ENCODE data around the gene VPS33B. TPM values are rescaled to one million over a fixed set of nuclear protein-coding genes. Genes with fewer than 3 reads are reported as not detected.
"Not testable (repeated sequence)": the region's sequence is repeated elsewhere in the genome, so short reads cannot be mapped to it uniquely, and the experiment has no call there.

Gene VPS33B
- total and polyA plus RNA-seq, 5 donors, result 3.8 to 7.6 (median 6.5) TPM

- ATAC-seq, result peak in 1 of 2 donors; percentile 40
- Histone ChIP-seq H3K4me1 (ENCODE audit: control insufficient read depth, insufficient read depth, low read length) (no peaks in the 10 kb centered on the region), H3K9me3 (ENCODE audit: control insufficient read depth, low read length) (no peaks in the 10 kb centered on the region), H3K27me3 (ENCODE audit: control insufficient read depth, insufficient read depth) (no peaks in the 10 kb centered on the region), H3K4me3 (ENCODE audit: low read length) (no peak overlapping the region), H3K27ac (ENCODE audit: low read length) (no peak overlapping the region)
- peak in 2 of 3 donors; percentile 70 to 71 for DNase-seq
- WGBS, result 38% methylated on average over 12 of the region's 12 CpGs
- intact Hi-C loops (cut with DNase I), result no loop called here
Measured at GRCh38 chr15:91032919-91033803, 10.8 kb upstream of the VPS33B start.

DNA sequence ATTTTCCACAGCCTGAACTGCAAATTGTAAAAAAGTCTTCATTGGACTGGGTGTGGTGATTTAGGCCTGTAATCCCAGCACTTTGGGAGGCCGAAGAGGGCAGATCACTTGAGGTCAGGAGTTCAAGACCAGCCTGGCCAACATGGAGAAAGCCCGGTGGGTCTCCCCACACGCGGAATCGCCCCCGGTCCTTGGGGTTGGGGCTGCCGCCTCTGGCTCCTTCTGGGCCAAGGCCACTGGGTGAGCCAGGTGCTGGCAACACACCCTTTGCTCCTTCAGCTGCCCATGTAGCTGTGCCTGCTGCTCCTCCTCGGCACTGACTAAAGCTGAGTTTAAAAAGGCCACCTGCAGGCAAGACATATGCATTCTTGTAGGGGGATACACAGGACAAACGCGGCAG lies 9.4 kb upstream of the VPS33B start:
- Histone ChIP-seq H3K9me3 (ENCODE audit: control insufficient read depth, low read length) (no peaks in the 10 kb centered on the region), H3K4me1 (ENCODE audit: control insufficient read depth, insufficient read depth, low read length) (no peaks in the 10 kb centered on the region), H3K27ac (ENCODE audit: low read length) (no peak overlapping the region), H3K4me3 (ENCODE audit: low read length) (no peak overlapping the region), H3K27me3 (ENCODE audit: control insufficient read depth, insufficient read depth) (no peaks in the 10 kb centered on the region)
- DNase-seq (no peak), ATAC-seq (no peak)
- 81% methylated on average over 10 of the region's 10 CpGs for WGBS
- intact Hi-C loops (cut with DNase I), result no loop called here

GRCh38 chr15:91027677-91028076 lies 5.3 kb upstream of the VPS33B start:
- Histone ChIP-seq H3K27ac (ENCODE audit: low read length) (no peak overlapping the region), H3K27me3 (ENCODE audit: control insufficient read depth, insufficient read depth) (no peaks in the 10 kb centered on the region), H3K4me1 (ENCODE audit: control insufficient read depth, insufficient read depth, low read length) (no peaks in the 10 kb centered on the region), H3K4me3 (ENCODE audit: low read length) (no peak overlapping the region), H3K9me3 (ENCODE audit: control insufficient read depth, low read length) (no peaks in the 10 kb centered on the region)
- DNase-seq (no peak), ATAC-seq (no peak)
- 61% methylated on average over 1 of the region's 1 CpG for WGBS
- intact Hi-C loops (cut with DNase I), result no loop called here

GRCh38 chr15:91023720-91024119 lies 1.3 kb upstream of the VPS33B start:
- Histone ChIP-seq H3K27me3 (ENCODE audit: control insufficient read depth, insufficient read depth) (no peaks in the 10 kb centered on the region), H3K4me3 (ENCODE audit: low read length) (no peak overlapping the region), H3K9me3 (ENCODE audit: control insufficient read depth, low read length) (no peaks in the 10 kb centered on the region), H3K27ac (ENCODE audit: low read length) (no peak overlapping the region), H3K4me1 (ENCODE audit: control insufficient read depth, insufficient read depth, low read length) (no peaks in the 10 kb centered on the region)
- ATAC-seq (no peak), DNase-seq (no peak)
- intact Hi-C loops (cut with DNase I), result no loop called here
- 83% methylated on average over 7 of the region's 7 CpGs for WGBS

- no peak for DNase-seq
- peak overlapping the region; percentile 88 for H3K4me3 ChIP-seq (ENCODE audit: low read length)
- no peaks in the 10 kb centered on the region for H3K27me3 ChIP-seq (ENCODE audit: control insufficient read depth, insufficient read depth)
- intact Hi-C loops (cut with DNase I), result no loop called here
- ATAC-seq, result no peak
- no peaks in the 10 kb centered on the region for H3K9me3 ChIP-seq (ENCODE audit: control insufficient read depth, low read length)
- peak overlapping the region; percentile 88 for H3K27ac ChIP-seq (ENCODE audit: low read length)
- no peaks in the 10 kb centered on the region for H3K4me1 ChIP-seq (ENCODE audit: control insufficient read depth, insufficient read depth, low read length)
- 33% methylated on average over 1 of the region's 1 CpG for WGBS
Measured at GRCh38 chr15:91022832-91023129, 387 bp upstream of the VPS33B start.

GRCh38 chr15:91021516-91022074 lies 799 bp downstream of the VPS33B start:
- Histone ChIP-seq H3K4me3 (ENCODE audit: low read length) (peak overlapping the region; percentile 88), H3K27me3 (ENCODE audit: control insufficient read depth, insufficient read depth) (no peaks in the 10 kb centered on the region), H3K4me1 (ENCODE audit: control insufficient read depth, insufficient read depth, low read length) (no peaks in the 10 kb centered on the region), H3K9me3 (ENCODE audit: control insufficient read depth, low read length) (no peaks in the 10 kb centered on the region), H3K27ac (ENCODE audit: low read length) (no peak overlapping the region)
- intact Hi-C loops (cut with DNase I), result no loop called here
- no peak for DNase-seq
- 9% methylated on average over 4 of the region's 4 CpGs for WGBS
- peak in 1 of 2 donors; percentile 35 for ATAC-seq

DNA sequence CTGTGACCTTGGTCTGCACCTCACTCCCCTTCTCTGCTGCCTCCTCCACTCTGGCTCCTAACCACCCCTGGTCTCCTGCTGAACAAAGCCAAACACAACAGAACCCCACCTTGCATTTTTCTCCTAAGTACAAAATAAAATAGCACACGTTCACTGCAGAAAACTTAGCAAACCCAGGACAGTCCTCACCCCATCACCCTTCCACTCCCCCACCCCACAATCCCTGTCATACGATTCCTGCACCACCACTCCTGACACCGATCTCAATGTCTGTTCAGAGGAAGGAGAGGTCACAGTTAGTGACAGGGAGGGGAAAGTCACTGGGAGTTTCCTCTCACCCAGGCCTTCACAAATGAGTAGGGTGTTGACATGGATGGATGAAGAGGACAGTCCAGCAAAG lies 4.2 kb downstream of the VPS33B start:
- intact Hi-C loops (cut with DNase I), result no loop called here
- ATAC-seq (no peak), DNase-seq (no peak)
- no peaks in the 10 kb centered on the region for H3K27me3 ChIP-seq (ENCODE audit: control insufficient read depth, insufficient read depth)
- H3K27ac ChIP-seq (ENCODE audit: low read length), result no peak overlapping the region
- no peak overlapping the region for H3K4me3 ChIP-seq (ENCODE audit: low read length)
- no peaks in the 10 kb centered on the region for H3K4me1 ChIP-seq (ENCODE audit: control insufficient read depth, insufficient read depth, low read length)
- H3K9me3 ChIP-seq (ENCODE audit: control insufficient read depth, low read length), result no peaks in the 10 kb centered on the region
- 55% methylated on average over 3 of the region's 3 CpGs for WGBS

- intact Hi-C loops (cut with DNase I), result no loop called here
- Histone ChIP-seq H3K4me3 (ENCODE audit: low read length) (no peak overlapping the region), H3K4me1 (ENCODE audit: control insufficient read depth, insufficient read depth, low read length) (no peaks in the 10 kb centered on the region), H3K27ac (ENCODE audit: low read length) (no peak overlapping the region), H3K9me3 (ENCODE audit: control insufficient read depth, low read length) (no peaks in the 10 kb centered on the region), H3K27me3 (ENCODE audit: control insufficient read depth, insufficient read depth) (no peaks in the 10 kb centered on the region)
- ATAC-seq (no peak), DNase-seq (no peak)
- WGBS, result 75% methylated on average over 5 of the region's 5 CpGs
Measured at GRCh38 chr15:91017716-91018115, 4.7 kb downstream of the VPS33B start.

- DNase-seq; H3K27me3 ChIP-seq (ENCODE audit: control insufficient read depth, insufficient read depth); H3K4me1 ChIP-seq (ENCODE audit: control insufficient read depth, insufficient read depth, low read length); intact Hi-C loops (cut with DNase I); H3K27ac ChIP-seq (ENCODE audit: low read length); ATAC-seq; H3K9me3 ChIP-seq (ENCODE audit: control insufficient read depth, low read length); H3K4me3 ChIP-seq (ENCODE audit: low read length): not testable (repeated sequence)
- WGBS, result 95% methylated on average over 10 of the region's 10 CpGs
Measured at GRCh38 chr15:91013701-91014100, 8.7 kb downstream of the VPS33B start.

DNA sequence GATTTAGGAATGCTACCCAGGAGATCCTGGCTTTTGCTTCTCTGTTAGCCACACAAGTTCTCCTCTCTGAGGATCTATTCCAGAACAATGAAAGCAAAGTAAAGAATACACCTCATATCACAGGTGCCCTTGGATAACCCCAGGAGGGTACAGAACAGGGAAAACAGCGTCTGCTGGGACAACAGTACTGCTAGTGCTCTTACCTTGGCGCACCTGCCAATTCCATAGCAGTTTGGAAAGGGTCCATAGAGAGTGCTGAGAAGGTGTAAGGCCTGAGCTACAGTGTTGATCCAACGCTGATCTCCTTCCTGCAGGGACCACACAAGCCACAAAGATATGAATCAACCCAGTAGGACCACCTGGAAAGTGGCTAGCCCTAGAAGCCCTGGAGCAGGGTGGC lies 15.1 kb downstream of the VPS33B start:
- ATAC-seq (peak in 1 of 2 donors; percentile 24), DNase-seq (no peak)
- Histone ChIP-seq H3K27me3 (ENCODE audit: control insufficient read depth, insufficient read depth) (no peaks in the 10 kb centered on the region), H3K27ac (ENCODE audit: low read length) (no peak overlapping the region), H3K9me3 (ENCODE audit: control insufficient read depth, low read length) (no peaks in the 10 kb centered on the region), H3K4me3 (ENCODE audit: low read length) (no peak overlapping the region), H3K4me1 (ENCODE audit: control insufficient read depth, insufficient read depth, low read length) (no peaks in the 10 kb centered on the region)
- intact Hi-C loops (cut with DNase I), result no loop called here
- WGBS, result 94% methylated on average over 3 of the region's 3 CpGs

DNA sequence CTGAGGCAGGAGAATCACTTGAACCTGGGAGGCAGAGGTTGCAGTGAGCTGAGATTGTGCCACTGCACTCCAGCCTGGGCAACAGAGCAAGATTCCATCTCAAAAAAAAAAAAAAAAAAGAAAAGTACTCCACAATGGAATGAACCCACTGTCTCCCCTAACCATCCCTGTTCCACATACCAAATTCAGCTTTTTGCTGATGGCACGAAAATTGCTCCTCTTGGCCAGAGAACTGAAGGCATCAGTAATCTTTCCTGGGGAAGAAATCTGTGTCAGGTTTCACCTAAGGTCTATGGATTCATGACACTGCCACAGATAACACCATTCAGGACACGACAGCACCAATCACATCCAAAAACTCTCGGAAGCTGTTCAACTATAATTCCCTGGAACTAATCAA lies 21.2 kb downstream of the VPS33B start:
- Histone ChIP-seq H3K4me1 (ENCODE audit: control insufficient read depth, insufficient read depth, low read length) (no peaks in the 10 kb centered on the region), H3K27me3 (ENCODE audit: control insufficient read depth, insufficient read depth) (no peaks in the 10 kb centered on the region), H3K27ac (ENCODE audit: low read length) (no peak overlapping the region), H3K9me3 (ENCODE audit: control insufficient read depth, low read length) (no peaks in the 10 kb centered on the region), H3K4me3 (ENCODE audit: low read length) (no peak overlapping the region)
- 88% methylated on average over 3 of the region's 3 CpGs for WGBS
- intact Hi-C loops (cut with DNase I), result no loop called here
- DNase-seq (no peak), ATAC-seq (no peak)

Measured in right cardiac atrium (tissue), 5 donors.